Spleen (tissue), 11 donors: ENCODE results near the gene OGG1. TPM values are rescaled to one million over a fixed set of nuclear protein-coding genes. Genes with fewer than 3 reads are reported as not detected.

Experiments
- DNase-seq: peaks from one replicate; pipeline ENCODE4 v3.0.0-alpha.2; 2020
- H3K27ac ChIP-seq, 8 donors: fragments of 200-600 bp; sonication (generic) in 7 of 8; 1 replicate in 4 of 8; 2 replicates in 4 of 8; pipeline versions ENCODE4 v1.5.0 to v1.8.0; 2016 to 2021; ENCODE audit warnings: inconsistent platforms in 4 of 8, mild to moderate bottlenecking in 4 of 8, moderate library complexity in 1 of 8
- H3K27me3 ChIP-seq, 7 donors: fragments of 200-600 bp; sonication (generic) in 6 of 7; replicated peaks in 1 of 7; 1 replicate in 4 of 7; 2 replicates in 3 of 7; pipeline versions ENCODE4 v1.5.0 to v1.8.0; 2016 to 2021; ENCODE audit warnings: inconsistent platforms in 3 of 7, mild to moderate bottlenecking in 1 of 7
- H3K36me3 ChIP-seq, 6 donors: fragments of 200-600 bp; sonication (generic) in 5 of 6; 1 replicate in 4 of 6; 2 replicates in 2 of 6; pipeline versions ENCODE4 v1.5.0 to v1.8.0; 2016 to 2021; ENCODE audit warnings: inconsistent platforms in 2 of 6
- H3K4me1 ChIP-seq, 6 donors: fragments of 200-600 bp; sonication (generic) in 5 of 6; 1 replicate in 3 of 6; 2 replicates in 3 of 6; pipeline versions ENCODE4 v1.5.0 to v1.8.0; 2016 to 2021; ENCODE audit warnings: inconsistent platforms in 3 of 6
- H3K4me3 ChIP-seq, 8 donors: fragments of 200-600 bp; sonication (generic) in 7 of 8; 1 replicate in 4 of 8; 2 replicates in 4 of 8; pipeline versions ENCODE4 v1.5.0 to v1.8.0; 2016 to 2021; ENCODE audit warnings: inconsistent platforms in 4 of 8, mild to moderate bottlenecking in 4 of 8, moderate library complexity in 2 of 8
- H3K9me3 ChIP-seq, 8 donors: fragments of 200-600 bp; sonication (generic) in 7 of 8; 1 replicate in 4 of 8; 2 replicates in 4 of 8; pipeline versions ENCODE4 v1.5.0 to v1.8.0; 2016 to 2021; ENCODE audit warnings: inconsistent platforms in 4 of 8
- CTCF ChIP-seq, 11 experiments: fragments of 200-600 bp in 7 of 11; fragments of 450-650 bp in 4 of 11; sonication (generic) in 4 of 11; IDR thresholded peaks in 8 of 11; conservative IDR thresholded peaks in 3 of 11; 1 replicate in 7 of 11; 2 replicates in 4 of 11; pipeline versions ENCODE4 v1.4.0 to v1.8.0; 2016 to 2021; ENCODE audit warnings: antibody characterized with exemption in 11 of 11, inconsistent platforms in 4 of 11, mild to moderate bottlenecking in 1 of 11
- POLR2A ChIP-seq, 3 donors: fragments of 450-650 bp; IDR thresholded peaks; one replicate each; pipeline ENCODE4 v1.5.1; 2017; ENCODE audit warnings: antibody characterized with exemption in 3 of 3, mild to moderate bottlenecking in 1 of 3
- POLR2AphosphoS5 ChIP-seq, 3 donors: sonication (generic); formaldehyde crosslinking; IDR thresholded peaks; one replicate each; pipeline ENCODE4 v1.5.1; 2017; ENCODE audit warnings: antibody characterized with exemption in 3 of 3
- WGBS, 5 donors: extraction: QIAGEN DNeasy Blood & Tissue Kit in 3 of 5; methylation state at CpG; one replicate each; pipeline versions ENCODE4 v1.1.5 to v1.1.7; 2013 to 2018; 5-methylcytosine and 5-hydroxymethylcytosine counted together
- intact Hi-C: fragments of 100-400 bp; cut with DNase I; formaldehyde crosslinking; loops from one replicate; pipeline ENCODE4 v1.15.0; 2023; ENCODE audit warnings: low total_unique reads
- polyA plus RNA-seq, 3 donors: library from polyadenylated mRNA; stranded (reverse); fragments of 200-250 nt; gene quantifications; one replicate each; pipeline ENCODE4 v1.2.1, GENCODE V29; 2013
- total RNA-seq, 7 donors: library from RNA; depleted of rRNA in 3 of 7; stranded (reverse); fragments of >200 nt in 3 of 7; fragmentation: NEBNext Ultra II Directional in 4 of 7; extraction: Animal tissue kit (Norgen Biotek cat#: 25700) in 4 of 7; gene quantifications; one replicate each; pipeline versions ENCODE4 v1.1.0 to v1.2.1, GENCODE V29; 2016 to 2021
- donor health status: healthy with polysubstance abuse.
- donor health status: DM: no; HTN: no; CAD: no; lungs with moderate emphysema.
- donor health status: DM: no; HTN: no; CAD: no.
- donor health status: Bipolar disorder and iron deficiency.
- donor health status: healthy.
- donor health status: DM: no; HTN: no; CAD: no.
- donor health status: DM: yes; HTN: yes; CAD: no.

The OGG1 gene
- total and polyA plus RNA-seq, 10 donors, result 9.3 to 34.5 (median 26.7) TPM

- intact Hi-C loops, result no loop called here
- TF ChIP-seq POLR2A (IDR thresholded peaks at IDR 0.05), result no peak
- no peak for TF ChIP-seq CTCF (IDR thresholded peaks at IDR 0.05 in 8 of 11, conservative IDR thresholded peaks at IDR 0.05 in 3 of 11)
- H3K4me1 ChIP-seq, result peaks cover 26 to 61% (median 47%) of the 10 kb centered on the region in 6 donors
- DNase-seq, result peak; percentile 44
- no peaks in the 10 kb centered on the region for H3K27me3 ChIP-seq
- peak overlapping the region in 2 of 8 donors; percentile 82 to 89 for H3K27ac ChIP-seq
- no peak overlapping the region for H3K4me3 ChIP-seq
- H3K9me3 ChIP-seq, result no peaks in the 10 kb centered on the region
- H3K36me3 ChIP-seq, result peaks cover 0 to 42% (median 18%) of the 10 kb centered on the region in 6 donors
- 76 to 95% (median 81%) methylated on average over 5 of the region's 5 CpGs for WGBS, 5 donors
Observed at GRCh38 chr3:9778143-9779074, 28.7 kb downstream of the OGG1 start.

- H3K27ac ChIP-seq, result peak overlapping the region in 6 of 8 donors; percentile 70 to 89 (median 80)
- no peaks in the 10 kb centered on the region for H3K27me3 ChIP-seq
- 41 to 66% (median 42%) methylated on average over 6 of the region's 6 CpGs for WGBS, 5 donors
- TF ChIP-seq POLR2AphosphoS5 (IDR thresholded peaks at IDR 0.05) (no peak), POLR2A (IDR thresholded peaks at IDR 0.05) (no peak), CTCF (IDR thresholded peaks at IDR 0.05 in 8 of 11, conservative IDR thresholded peaks at IDR 0.05 in 3 of 11) (no peak)
- peak; percentile 78 for DNase-seq
- H3K4me3 ChIP-seq, result no peak overlapping the region
- H3K9me3 ChIP-seq, result no peaks in the 10 kb centered on the region
- intact Hi-C loops, result no loop called here
- peaks cover 0 to 49% (median 26%) of the 10 kb centered on the region in 6 donors for H3K36me3 ChIP-seq
- H3K4me1 ChIP-seq, result peaks cover 26 to 61% (median 47%) of the 10 kb centered on the region in 6 donors
Observed at GRCh38 chr3:9779075-9779593, 29.4 kb downstream of the OGG1 start.

GRCh38 chr3:9779721-9780457 lies 30.1 kb downstream of the OGG1 start:
- intact Hi-C loops, result no loop called here
- H3K27me3 ChIP-seq, result no peaks in the 10 kb centered on the region
- peaks cover 26 to 61% (median 47%) of the 10 kb centered on the region in 6 donors for H3K4me1 ChIP-seq
- peak; percentile 89 for DNase-seq
- H3K27ac ChIP-seq, result peak overlapping the region; percentile 68 to 89 (median 78)
- TF ChIP-seq POLR2A (IDR thresholded peaks at IDR 0.05) (no peak), POLR2AphosphoS5 (IDR thresholded peaks at IDR 0.05) (peak in 2 of 3 donors; percentile 57 to 59)
- H3K9me3 ChIP-seq, result no peaks in the 10 kb centered on the region
- H3K36me3 ChIP-seq, result peaks cover 0 to 57% (median 33%) of the 10 kb centered on the region in 6 donors
- 24 to 39% (median 35%) methylated on average over 8 of the region's 8 CpGs for WGBS, 5 donors
- H3K4me3 ChIP-seq, result peak overlapping the region in 1 of 8 donors; percentile 37

- peak; percentile 85 for DNase-seq
- Histone ChIP-seq H3K4me1 (peaks cover 26 to 61% (median 47%) of the 10 kb centered on the region in 6 donors), H3K27ac (peak overlapping the region; percentile 68 to 89 (median 78)), H3K4me3 (peak overlapping the region in 1 of 8 donors; percentile 37), H3K36me3 (peaks cover 0 to 62% (median 39%) of the 10 kb centered on the region in 6 donors), H3K9me3 (no peaks in the 10 kb centered on the region), H3K27me3 (no peaks in the 10 kb centered on the region)
- intact Hi-C loops, result no loop called here
- 38 to 68% (median 65%) methylated on average over 10 of the region's 10 CpGs for WGBS, 5 donors
- no peak for TF ChIP-seq CTCF (IDR thresholded peaks at IDR 0.05 in 8 of 11, conservative IDR thresholded peaks at IDR 0.05 in 3 of 11)
- no peak for TF ChIP-seq POLR2A (IDR thresholded peaks at IDR 0.05)
- TF ChIP-seq POLR2AphosphoS5 (IDR thresholded peaks at IDR 0.05), result peak in 1 of 3 donors; percentile 64
Observed at GRCh38 chr3:9780458-9780812, 30.7 kb downstream of the OGG1 start.
